GM12878 (cell line): ENCODE data around the gene FSIP1. TPM values are rescaled to one million over a fixed set of nuclear protein-coding genes. Genes with fewer than 3 reads are reported as not detected.

Source experiments
- ATAC-seq: fragments of 200-7000 bp; cut with Tn5 transposase; 3 replicates; pipeline ENCODE4 v1.9.1; 2020; ENCODE audit warnings: mild to moderate bottlenecking, moderate library complexity
- BruUV-seq: library from RNA; stranded (reverse); fragments of 400-500 nt; replicated peaks from 2 replicates; lab custom pipeline; 2021; lab: Mats Ljungman, UMichigan
- CTCF ChIA-PET: fragments of 300-600 bp; sonication (Branson Sonifier 250); formaldehyde crosslinking; extraction: SDS; loops from one replicate; lab custom pipeline; 2021; ENCODE audit warnings: inconsistent platforms; lab: Yijun Ruan, JAX
- POLR2A ChIA-PET: fragments of 350-600 bp; formaldehyde crosslinking; extraction: SDS; loops from one replicate; lab custom pipeline; 2021; ENCODE audit warnings: inconsistent platforms; lab: Charles Lee
- RAD21 ChIA-PET: fragments of 300-600 bp; sonication (Branson Sonifier 250); formaldehyde crosslinking; loops from one replicate; lab custom pipeline; 2023; ENCODE audit warnings: antibody characterized with exemption; ENCODE audit not compliant: unreplicated experiment; lab: Charles Lee
- SMC1A ChIA-PET: fragments of 300-600 bp; sonication (Branson Sonifier 250); formaldehyde crosslinking; loops from one replicate; lab custom pipeline; 2023; ENCODE audit not compliant: unreplicated experiment, uncharacterized antibody; lab: Charles Lee
- DNase-seq: peaks from one replicate; pipeline ENCODE4 v3.0.0-alpha.2; 2011; ENCODE audit warnings: low read depth, low spot score
- FAIRE-seq: peaks from 3 replicates; lab custom pipeline; 2011; peaks lifted over from hg19 to GRCh38; lab: Jason Lieb, UNC
- H2AFZ ChIP-seq: 2 replicates; pipeline ENCODE4 v1.6.0; 2011; ENCODE audit warnings: low read depth, low read length, control low read depth; ENCODE audit not compliant: control insufficient read depth
- H3K27ac ChIP-seq: 2 replicates; pipeline ENCODE4 v1.5.1; 2011; ENCODE audit warnings: control low read depth; ENCODE audit not compliant: control insufficient read depth, insufficient read depth
- H3K27me3 ChIP-seq, 2 experiments: replicated peaks in 1 of 2; 2 replicates each; pipeline versions ENCODE4 v1.6.0 to v1.6.1; 2011; ENCODE audit warnings: low read length in 1 of 2; ENCODE audit not compliant: control insufficient read depth in 2 of 2, insufficient read depth in 2 of 2
- H3K36me3 ChIP-seq, 2 experiments: 2 replicates each; pipeline ENCODE4 v1.5.1; 2011; ENCODE audit warnings: low read length in 1 of 2; ENCODE audit not compliant: control insufficient read depth in 2 of 2, insufficient read depth in 2 of 2
- H3K4me1 ChIP-seq: 2 replicates; pipeline ENCODE4 v1.6.1; 2011; ENCODE audit warnings: mild to moderate bottlenecking, low read length, moderate library complexity, mixed read lengths; ENCODE audit not compliant: control insufficient read depth, insufficient read depth
- H3K4me2 ChIP-seq: 2 replicates; pipeline ENCODE4 v1.6.0; 2011; ENCODE audit warnings: control low read depth; ENCODE audit not compliant: control insufficient read depth, insufficient read depth
- H3K4me3 ChIP-seq: fragments of 200-600 bp; sonication (generic); 2 replicates; pipeline ENCODE4 v1.5.1; 2016
- H3K79me2 ChIP-seq: 2 replicates; pipeline ENCODE4 v1.6.0; 2011; ENCODE audit warnings: low read length; ENCODE audit not compliant: control insufficient read depth, insufficient read depth
- H3K9ac ChIP-seq: 2 replicates; pipeline ENCODE4 v1.8.0; 2011; ENCODE audit warnings: low read length, control low read depth, mixed read lengths; ENCODE audit not compliant: control insufficient read depth, insufficient read depth
- H3K9me3 ChIP-seq: replicated peaks from 3 replicates; pipeline ENCODE4 v1.5.1; 2011; ENCODE audit warnings: mild to moderate bottlenecking, low read length; ENCODE audit not compliant: control insufficient read depth, insufficient read depth
- H4K20me1 ChIP-seq: 2 replicates; pipeline ENCODE4 v1.6.0; 2011; ENCODE audit not compliant: control insufficient read depth, insufficient read depth
- ATF2 ChIP-seq: IDR thresholded peaks from 2 replicates; pipeline ENCODE4 v1.6.1; 2012; ENCODE audit warnings: low read length, inconsistent platforms
- BCL3 ChIP-seq: IDR thresholded peaks from 2 replicates; pipeline ENCODE4 v1.6.1; 2011; ENCODE audit warnings: borderline replicate concordance, low read depth, mild to moderate bottlenecking, moderate library complexity, low read length; ENCODE audit not compliant: insufficient read depth, poor library complexity, severe bottlenecking
- BHLHE40 ChIP-seq, 2 experiments: fragments of 450-650 bp in 1 of 2; IDR thresholded peaks; 2 replicates each; pipeline ENCODE4 v1.6.1; 2011 to 2017; ENCODE audit warnings: low read depth in 2 of 2, borderline replicate concordance in 1 of 2, improper control_type of control experiment in 1 of 2, low read length in 1 of 2, mild to moderate bottlenecking in 1 of 2
- CHD2 ChIP-seq: IDR thresholded peaks from 2 replicates; pipeline ENCODE4 v1.6.1; 2011; ENCODE audit warnings: low read depth, low read length, improper control_type of control experiment, borderline replicate concordance
- DPF2 ChIP-seq: fragments of 450-650 bp; IDR thresholded peaks from 2 replicates; pipeline ENCODE4 v1.6.1; 2017; ENCODE audit warnings: mild to moderate bottlenecking
- FOXM1 ChIP-seq: IDR thresholded peaks from 2 replicates; pipeline ENCODE4 v1.6.1; 2012; ENCODE audit warnings: low read depth, mild to moderate bottlenecking, inconsistent platforms, low read length, moderate library complexity
- MEF2A ChIP-seq: IDR thresholded peaks from 2 replicates; pipeline ENCODE4 v1.6.1; 2011; ENCODE audit warnings: low read depth, mild to moderate bottlenecking, low read length, moderate library complexity; ENCODE audit not compliant: insufficient read depth
- MXI1 ChIP-seq: fragments of 150-350 bp; IDR thresholded peaks from 2 replicates; pipeline ENCODE4 v1.6.1; 2011; ENCODE audit warnings: low read depth, mild to moderate bottlenecking, inconsistent platforms, low read length, improper control_type of control experiment
- MYB ChIP-seq: fragments of 150-350 bp; IDR thresholded peaks from 2 replicates; pipeline ENCODE4 v1.6.1; 2014; ENCODE audit warnings: mild to moderate bottlenecking, low read depth, low read length, borderline replicate concordance
- NRF1 ChIP-seq: conservative IDR thresholded peaks from 2 replicates; pipeline ENCODE4 v1.6.1; 2011; ENCODE audit warnings: mild to moderate bottlenecking, low read depth, low read length, improper control_type of control experiment
- PAX8 ChIP-seq: fragments of 450-650 bp; IDR thresholded peaks from 2 replicates; pipeline ENCODE4 v1.6.1; 2017; ENCODE audit warnings: mild to moderate bottlenecking, moderate library complexity
- PML ChIP-seq: IDR thresholded peaks from 2 replicates; pipeline ENCODE4 v1.6.1; 2012; ENCODE audit warnings: low read length, inconsistent platforms
- POLR2AphosphoS2 ChIP-seq: IDR thresholded peaks from 2 replicates; pipeline ENCODE4 v1.6.1; 2011; ENCODE audit warnings: low read depth, mild to moderate bottlenecking, low read length, improper control_type of control experiment, moderate library complexity
- SRF ChIP-seq, 2 experiments: IDR thresholded peaks; 2 replicates each; pipeline ENCODE4 v1.6.1; 2011; ENCODE audit warnings: low read depth in 2 of 2, low read length in 2 of 2, mild to moderate bottlenecking in 1 of 2, moderate library complexity in 1 of 2
- WGBS: methylation state at CpG from one replicate; pipeline ENCODE4 v1.1.6; 2016; ENCODE audit warnings: low lambda C conversion rate; ENCODE audit not compliant: insufficient replicate concordance, insufficient coverage; ENCODE audit errors: missing lambda C conversion rate; 5-methylcytosine and 5-hydroxymethylcytosine counted together
- in situ Hi-C: fragments of 300-500 bp; cut with MboI; formaldehyde crosslinking; loops from 9 replicates; pipeline ENCODE4 v1.14.3; 2018; ENCODE audit warnings: mixed read lengths
- intact Hi-C: fragments of 100-400 bp; cut with micrococcal nuclease; formaldehyde crosslinking; loops from one replicate; pipeline ENCODE4 v1.14.2; 2022; ENCODE audit not compliant: unreplicated experiment
- polyA plus RNA-seq, 11 experiments: library from polyadenylated mRNA; depleted of rRNA in 4 of 11; unstranded in 6 of 11; stranded (reverse) in 5 of 11; fragments of >200 nt; fragmentation: Nextera tagmentation in 4 of 11; fragmentation: Illumina TruSeq in 1 of 11; extraction: Ambion mirVana in 4 of 11; extraction: Trizol in 1 of 11; gene quantifications; 1 replicate in 1 of 11; 2 replicates in 10 of 11; pipeline versions ENCODE4 v1.2.1 to v1.2.3, GENCODE V29; 2011 to 2016; ENCODE audit warnings: inconsistent platforms in 2 of 11, missing spikeins in 2 of 11, low read depth in 1 of 11
- total RNA-seq, 4 experiments: library from RNA; depleted of rRNA in 3 of 4; stranded (reverse); fragments of >200 nt in 3 of 4; fragmentation: Illumina TruSeq in 1 of 4; extraction: Trizol in 1 of 4; gene quantifications; 2 replicates each; pipeline versions ENCODE4 v1.2.1 to v1.2.3, GENCODE V29; 2013 to 2021

The FSIP1 gene
- total and polyA plus RNA-seq, 10 of the 15 experiments (the other 5 are each of a cell fraction or from before 2014, with no cell fraction given) = 0.15 to 0.67 (median 0.35) TPM

- no peaks in the 10 kb centered on the region for H3K9me3 ChIP-seq
- ChIA-PET CTCF (interaction anchor here (1.0 to 1.4 kb wide), 3 partner anchors 17 to 49 kb away, joined by 3 to 5 read pairs (median 4); no protein-coding TSS in a partner anchor), SMC1A (interaction anchor here (0.8 kb wide), 1 partner anchor 10 kb away, joined by 3 read pairs; no protein-coding TSS in a partner anchor), RAD21 (no interaction called here), POLR2A (no interaction called here)
- no peak for TF ChIP-seq BCL3
- no peak for TF ChIP-seq MYB
- no peak for TF ChIP-seq MEF2A
- no peak for TF ChIP-seq BHLHE40 (IDR thresholded peaks at IDR 0.05; ENCODE audit: borderline replicate concordance in 1 of 2, low read depth in 2 of 2, low read length in 1 of 2)
- TF ChIP-seq DPF2 = no peak
- no peak for TF ChIP-seq PAX8
- TF ChIP-seq PML = no peak
- TF ChIP-seq NRF1 = no peak
- TF ChIP-seq CHD2 = no peak
- TF ChIP-seq FOXM1 = no peak
- no peak for TF ChIP-seq ATF2
- no peak for TF ChIP-seq SRF (IDR thresholded peaks at IDR 0.05; ENCODE audit: low read depth in 2 of 2, low read length in 2 of 2)
- no peak for TF ChIP-seq MXI1
- TF ChIP-seq POLR2AphosphoS2 = no peak
- no peak for ATAC-seq
- H3K36me3 ChIP-seq = no peaks in the 10 kb centered on the region
- WGBS = 50% methylated on average over 2 of the region's 2 CpGs
- no TSS peak for BruUV-seq
- H2AFZ ChIP-seq = no peak overlapping the region
- intact Hi-C loops = no loop called here
- peaks cover 2% of the 10 kb centered on the region in 2 experiments; a peak in 3 of 4 replicates for H3K27me3 ChIP-seq
- in situ Hi-C loops = no loop called here
- no peak for DNase-seq
- H3K79me2 ChIP-seq = no peaks in the 10 kb centered on the region
- no peak overlapping the region for H3K27ac ChIP-seq
- no peaks in the 10 kb centered on the region for H4K20me1 ChIP-seq
- no peaks in the 10 kb centered on the region for H3K4me1 ChIP-seq
- no peak for FAIRE-seq
- no peak overlapping the region for H3K9ac ChIP-seq
- no peak overlapping the region for H3K4me2 ChIP-seq
- H3K4me3 ChIP-seq = no peak overlapping the region
Observed at GRCh38 chr15:39826975-39827374, 44.3 kb upstream of the FSIP1 start.
